CD4-positive, alpha-beta T cell (primary cell): ENCODE measurements around the gene PRR15. TPM values are rescaled to one million over a fixed set of nuclear protein-coding genes. Genes with fewer than 3 reads are reported as not detected.
"Not testable (repeated sequence)": the region's sequence is repeated elsewhere in the genome, so short reads cannot be mapped to it uniquely, and the experiment has no call there.

Experiments
- ATAC-seq: fragments of 200-7000 bp; cut with Tn5 transposase; one replicate; pipeline ENCODE4 v1.10.0; 2022; ENCODE audit warnings: mild to moderate bottlenecking; ENCODE audit not compliant: poor library complexity
- CTCF ChIA-PET: fragments of 350-600 bp; sonication (Branson Sonifier 250); formaldehyde crosslinking; loops from one replicate; lab custom pipeline; 2021; ENCODE audit warnings: antibody characterized with exemption, inconsistent platforms; lab: Charles Lee
- POLR2A ChIA-PET: fragments of 350-600 bp; sonication (Branson Sonifier 250); formaldehyde crosslinking; loops from one replicate; lab custom pipeline; 2021; ENCODE audit warnings: antibody characterized with exemption, inconsistent platforms; lab: Charles Lee
- DNase-seq, 14 experiments: peaks; one replicate each; pipeline ENCODE4 v3.0.0-alpha.2; 2013 to 2020; ENCODE audit warnings: mixed read lengths in 2 of 14
- H3K27ac ChIP-seq, 2 donors: one replicate each; pipeline versions ENCODE4 v1.5.1 to v1.7.0; 2013; ENCODE audit warnings: low read length in 2 of 2, low read depth in 1 of 2, mild to moderate bottlenecking in 1 of 2
- H3K27me3 ChIP-seq, 2 experiments: 1 replicate in 1 of 2; 2 replicates in 1 of 2; pipeline versions ENCODE4 v1.6.1 to v1.7.0; 2013; ENCODE audit warnings: low read length in 2 of 2, control low read depth in 1 of 2, mild to moderate bottlenecking in 1 of 2, moderate library complexity in 1 of 2; ENCODE audit not compliant: insufficient read depth in 2 of 2, control insufficient read depth in 1 of 2
- H3K36me3 ChIP-seq: one replicate; pipeline ENCODE4 v1.6.1; 2013; ENCODE audit warnings: low read length, control low read depth; ENCODE audit not compliant: insufficient read depth
- H3K4me1 ChIP-seq: one replicate; pipeline ENCODE4 v1.6.1; 2013; ENCODE audit warnings: low read length, control low read depth; ENCODE audit not compliant: insufficient read depth
- H3K4me3 ChIP-seq: one replicate; pipeline ENCODE4 v1.5.1; 2013; ENCODE audit warnings: mild to moderate bottlenecking, low read length, moderate library complexity
- H3K9me3 ChIP-seq, 2 experiments: 1 replicate in 1 of 2; 2 replicates in 1 of 2; pipeline versions ENCODE4 v1.6.1 to v1.7.0; 2013; ENCODE audit warnings: low read length in 2 of 2, mild to moderate bottlenecking in 2 of 2, control low read depth in 1 of 2, moderate library complexity in 1 of 2; ENCODE audit not compliant: control insufficient read depth in 1 of 2, insufficient read depth in 1 of 2
- H3K27ac Mint-ChIP-seq: one replicate; pipeline ENCODE4 v1.8.0; 2020; ENCODE audit warnings: mixed read lengths
- H3K27me3 Mint-ChIP-seq: one replicate; pipeline ENCODE4 v1.8.0; 2021; ENCODE audit warnings: mixed read lengths
- H3K36me3 Mint-ChIP-seq: one replicate; pipeline ENCODE4 v1.8.0; 2021; ENCODE audit warnings: low read depth, mixed read lengths
- H3K4me1 Mint-ChIP-seq: one replicate; pipeline ENCODE4 v1.8.0; 2021; ENCODE audit warnings: low read depth, mixed read lengths
- H3K4me3 Mint-ChIP-seq: one replicate; pipeline ENCODE4 v1.8.0; 2020; ENCODE audit warnings: mild to moderate bottlenecking, mixed read lengths
- H3K9me3 Mint-ChIP-seq: one replicate; pipeline ENCODE4 v1.8.0; 2020; ENCODE audit warnings: mixed read lengths
- CTCF ChIP-seq: fragments of 200-600 bp; IDR thresholded peaks from one replicate; pipeline ENCODE4 v1.8.0; 2022; ENCODE audit warnings: antibody characterized with exemption, mild to moderate bottlenecking
- intact Hi-C, 2 experiments: fragments of 100-400 bp; cut with DNase I in 1 of 2; cut with micrococcal nuclease in 1 of 2; formaldehyde crosslinking; loops; one replicate each; pipeline versions ENCODE4 v1.15.1 to v1.9.0; 2023 to 2025; cut with DNase I, micrococcal nuclease
- total RNA-seq, 174 experiments: library from RNA in 2 of 174; stranded (reverse) in 2 of 174; gene quantifications; one replicate each; pipeline ENCODE4 v1.2.3 and lab custom pipeline; 2021 to 2026

Gene PRR15
- total RNA-seq, 2 experiments from 2014 or later = not detected

GRCh38 chr7:29523728-29524127, 39.9 kb upstream of the PRR15 start:
- CTCF ChIA-PET = no interaction called here
- H3K36me3 ChIP-seq = no peaks in the 10 kb centered on the region
- DNase-seq = no peak
- Mint-ChIP-seq H3K4me1 (no peaks in the 10 kb centered on the region), H3K4me3 (no peak overlapping the region), H3K36me3 (no peaks in the 10 kb centered on the region), H3K27ac (no peak overlapping the region), H3K9me3 (no peaks in the 10 kb centered on the region), H3K27me3 (peaks cover 7% of the 10 kb centered on the region)
- no peak overlapping the region for H3K27ac ChIP-seq
- H3K4me3 ChIP-seq = no peak overlapping the region
- POLR2A ChIA-PET = no interaction called here
- H3K9me3 ChIP-seq = peaks cover 0 to 6% of the 10 kb centered on the region in 2 experiments
- no peaks in the 10 kb centered on the region for H3K4me1 ChIP-seq
- no peak for ATAC-seq
- intact Hi-C loops = no loop called here
- no peak for TF ChIP-seq CTCF
- no peaks in the 10 kb centered on the region for H3K27me3 ChIP-seq

GRCh38 chr7:29527505-29528108, 36.0 kb upstream of the PRR15 start:
- no peak overlapping the region for H3K27ac ChIP-seq
- no peak overlapping the region for H3K4me3 ChIP-seq
- intact Hi-C loops = no loop called here
- ChIA-PET CTCF (no interaction called here), POLR2A (no interaction called here)
- no peak overlapping the region for H3K27ac Mint-ChIP-seq
- H3K36me3 Mint-ChIP-seq = no peaks in the 10 kb centered on the region
- H3K4me1 ChIP-seq = no peaks in the 10 kb centered on the region
- H3K9me3 Mint-ChIP-seq = no peaks in the 10 kb centered on the region
- peaks cover 19% of the 10 kb centered on the region for H3K27me3 Mint-ChIP-seq
- H3K9me3 ChIP-seq = peaks cover 0 to 6% of the 10 kb centered on the region in 2 experiments
- no peaks in the 10 kb centered on the region for H3K4me1 Mint-ChIP-seq
- H3K27me3 ChIP-seq = no peaks in the 10 kb centered on the region
- no peaks in the 10 kb centered on the region for H3K36me3 ChIP-seq
- no peak for DNase-seq
- TF ChIP-seq CTCF = no peak
- no peak overlapping the region for H3K4me3 Mint-ChIP-seq
- ATAC-seq = no peak

- intact Hi-C loops, H3K9me3 ChIP-seq, H3K4me3 Mint-ChIP-seq, H3K9me3 Mint-ChIP-seq, H3K4me1 Mint-ChIP-seq, H3K4me3 ChIP-seq, H3K36me3 ChIP-seq, DNase-seq, H3K27me3 ChIP-seq, H3K4me1 ChIP-seq, ATAC-seq, H3K36me3 Mint-ChIP-seq, H3K27ac Mint-ChIP-seq, H3K27ac ChIP-seq, POLR2A ChIA-PET, CTCF ChIA-PET: not testable (repeated sequence)
- peaks cover 19% of the 10 kb centered on the region for H3K27me3 Mint-ChIP-seq
Measured at GRCh38 chr7:29528526-29528925, 35.1 kb upstream of the PRR15 start.

GRCh38 chr7:29538389-29538788, 25.2 kb upstream of the PRR15 start:
- no peaks in the 10 kb centered on the region for H3K4me1 ChIP-seq
- Mint-ChIP-seq H3K4me1 (no peaks in the 10 kb centered on the region), H3K9me3 (peaks cover 6% of the 10 kb centered on the region), H3K4me3 (no peak overlapping the region), H3K27ac (no peak overlapping the region), H3K27me3 (peaks cover 43% of the 10 kb centered on the region), H3K36me3 (no peaks in the 10 kb centered on the region)
- no peak for TF ChIP-seq CTCF
- H3K4me3 ChIP-seq = no peak overlapping the region
- ChIA-PET POLR2A (no interaction called here), CTCF (no interaction called here)
- H3K36me3 ChIP-seq = no peaks in the 10 kb centered on the region
- no peak for DNase-seq
- H3K27ac ChIP-seq = no peak overlapping the region
- H3K9me3 ChIP-seq = peaks cover 0 to 4% of the 10 kb centered on the region in 2 experiments
- peaks cover 2 to 4% of the 10 kb centered on the region in 2 experiments for H3K27me3 ChIP-seq
- intact Hi-C loops = no loop called here
- no peak for ATAC-seq
